Endothelial cell of umbilical vein (primary cell): ENCODE measurements around the gene ACVRL1. TPM values are rescaled to one million over a fixed set of nuclear protein-coding genes. Genes with fewer than 3 reads are reported as not detected.

Experiments
- BruUV-seq: library from RNA; stranded (reverse); fragments of 400-500 nt; replicated peaks from 2 replicates; lab custom pipeline; 2021; lab: Mats Ljungman, UMichigan
- CTCF ChIA-PET: fragments of 300-600, 350-600 bp; sonication (Branson Sonifier 250); formaldehyde crosslinking; loops from one replicate; lab custom pipeline; 2021; ENCODE audit warnings: antibody characterized with exemption, inconsistent platforms; lab: Charles Lee
- POLR2A ChIA-PET: fragments of 300-600, 350-600 bp; sonication (Branson Sonifier 250); formaldehyde crosslinking; loops from one replicate; lab custom pipeline; 2021; ENCODE audit warnings: antibody characterized with exemption, inconsistent platforms; lab: Charles Lee
- DNase-seq: peaks from one replicate; pipeline ENCODE4 v3.0.0-alpha.2; 2011; ENCODE audit warnings: low read depth, low spot score
- FAIRE-seq: peaks from 2 replicates; lab custom pipeline; 2011; peaks lifted over from hg19 to GRCh38; lab: Jason Lieb, UNC
- H2AFZ ChIP-seq: 2 replicates; pipeline ENCODE4 v1.6.0; 2012; ENCODE audit warnings: low read depth, low read length, control low read depth, inconsistent platforms
- H3K27ac ChIP-seq: 2 replicates; pipeline ENCODE4 v1.5.1; 2011; ENCODE audit warnings: low read depth, mild to moderate bottlenecking, control low read depth, low read length, moderate library complexity; ENCODE audit not compliant: insufficient read depth
- H3K27me3 ChIP-seq, 2 experiments: 2 replicates each; pipeline versions ENCODE4 v1.6.0 to v1.6.1; 2011; ENCODE audit warnings: low read length in 2 of 2, mixed read lengths in 1 of 2; ENCODE audit not compliant: control insufficient read depth in 2 of 2, insufficient read depth in 2 of 2
- H3K36me3 ChIP-seq, 2 experiments: 2 replicates in 1 of 2; 3 replicates in 1 of 2; pipeline ENCODE4 v1.5.1; 2011; ENCODE audit warnings: low read length in 2 of 2, mild to moderate bottlenecking in 1 of 2, moderate library complexity in 1 of 2; ENCODE audit not compliant: control insufficient read depth in 2 of 2, insufficient read depth in 2 of 2; ENCODE audit errors: extremely low read depth in 1 of 2
- H3K4me1 ChIP-seq: 3 replicates; pipeline ENCODE4 v1.5.1; 2011; ENCODE audit warnings: mild to moderate bottlenecking, low read length; ENCODE audit not compliant: control insufficient read depth, insufficient read depth; ENCODE audit errors: extremely low read depth
- H3K4me2 ChIP-seq: 2 replicates; pipeline ENCODE4 v1.6.1; 2011; ENCODE audit warnings: low read length, control low read depth, mixed read lengths; ENCODE audit not compliant: insufficient read depth
- H3K4me3 ChIP-seq, 3 experiments: fragments of 200-600 bp in 1 of 3; sonication (generic), shearing (Covaris generic) in 1 of 3; replicated peaks in 1 of 3; 2 replicates each; pipeline ENCODE4 v1.5.1; 2011 to 2016; ENCODE audit warnings: control low read depth in 3 of 3, low read length in 3 of 3, mild to moderate bottlenecking in 2 of 3, inconsistent platforms in 1 of 3, low read depth in 1 of 3, moderate library complexity in 1 of 3; ENCODE audit not compliant: insufficient read depth in 1 of 3
- H3K79me2 ChIP-seq: 2 replicates; pipeline ENCODE4 v1.6.0; 2012; ENCODE audit warnings: low read length, inconsistent platforms; ENCODE audit not compliant: control insufficient read depth, insufficient read depth
- H3K9ac ChIP-seq: replicated peaks from 2 replicates; pipeline ENCODE3; 2011; ENCODE audit warnings: low read length, control low read depth; ENCODE audit not compliant: insufficient read depth; ENCODE audit errors: extremely low read depth
- H3K9me1 ChIP-seq: replicated peaks from 3 replicates; pipeline ENCODE4 v1.6.0; 2011; ENCODE audit warnings: mild to moderate bottlenecking, low read length; ENCODE audit not compliant: control insufficient read depth, insufficient read depth; ENCODE audit errors: extremely low read depth
- H3K9me3 ChIP-seq: replicated peaks from 2 replicates; pipeline ENCODE4 v1.5.1; 2012; ENCODE audit warnings: low read length, inconsistent platforms; ENCODE audit not compliant: control insufficient read depth, insufficient read depth
- H4K20me1 ChIP-seq: replicated peaks from 2 replicates; pipeline ENCODE3; 2011; ENCODE audit warnings: mild to moderate bottlenecking, low read length; ENCODE audit not compliant: control insufficient read depth, insufficient read depth; ENCODE audit errors: extremely low read depth
- EZH2 ChIP-seq: IDR thresholded peaks from 2 replicates; pipeline ENCODE4 v1.6.1; 2012; ENCODE audit warnings: borderline replicate concordance, low read depth, mild to moderate bottlenecking, moderate library complexity, low read length, inconsistent platforms; ENCODE audit not compliant: severe bottlenecking
- FOS ChIP-seq: IDR thresholded peaks from 2 replicates; pipeline ENCODE4 v1.6.1; 2011; ENCODE audit warnings: mild to moderate bottlenecking, low read length, moderate library complexity, borderline replicate concordance; ENCODE audit not compliant: insufficient read depth
- GATA2 ChIP-seq: IDR thresholded peaks from 2 replicates; pipeline ENCODE4 v1.7.0; 2011; ENCODE audit warnings: low read depth, mild to moderate bottlenecking, moderate library complexity, mixed read lengths, low read length; ENCODE audit not compliant: insufficient read length, insufficient read depth
- JUN ChIP-seq: IDR thresholded peaks from 2 replicates; pipeline ENCODE4 v1.6.1; 2011; ENCODE audit warnings: borderline replicate concordance, low read depth; ENCODE audit not compliant: insufficient read length, insufficient read depth
- MYC ChIP-seq: IDR thresholded peaks from one replicate; pipeline ENCODE4 v1.6.1; 2011; ENCODE audit warnings: mild to moderate bottlenecking, low read depth, low read length
- POLR2A ChIP-seq: IDR thresholded peaks from 2 replicates; pipeline ENCODE4 v1.6.1; 2012; ENCODE audit warnings: low read depth, mild to moderate bottlenecking, control low read depth, low read length
- POLR2AphosphoS5 ChIP-seq: IDR thresholded peaks from 2 replicates; pipeline ENCODE4 v1.6.1; 2012; ENCODE audit warnings: low read depth, mild to moderate bottlenecking, control low read depth, low read length, moderate library complexity; ENCODE audit not compliant: insufficient read depth
- dilution Hi-C: fragments of 300-500 bp; cut with MboI; formaldehyde crosslinking; loops from one replicate; pipeline ENCODE4 v1.15.0; 2019; ENCODE audit warnings: low sequenced_read_pairs; ENCODE audit not compliant: extremely low pct_ligation_motif_present
- intact Hi-C: fragments of 100-400 bp; cut with micrococcal nuclease; formaldehyde crosslinking; loops from one replicate; pipeline ENCODE4 v1.10.0; 2022
- polyA plus RNA-seq, 4 experiments: library from polyadenylated mRNA; depleted of rRNA in 3 of 4; stranded (reverse) in 3 of 4; unstranded in 1 of 4; fragments of >200 nt; gene quantifications; 2 replicates each; pipeline versions ENCODE4 v1.2.1 to v1.2.3, GENCODE V29; 2011 to 2012; ENCODE audit warnings: missing spikeins in 1 of 4
- total RNA-seq: library from RNA; stranded (reverse); gene quantifications from 2 replicates; pipeline ENCODE4 v1.2.3, GENCODE V29; 2021
- TF ChIP-seq, protein P1 (sequence below), 2 donors: IDR thresholded peaks; 1 replicate in 1 of 2; 2 replicates in 1 of 2; pipeline ENCODE4 v1.5.1; 2011; ENCODE audit warnings: low read length in 2 of 2, mild to moderate bottlenecking in 2 of 2, moderate library complexity in 2 of 2, control low read depth in 1 of 2, inconsistent platforms in 1 of 2, low read depth in 1 of 2; ENCODE audit not compliant: insufficient read depth in 1 of 2; ENCODE audit errors: extremely low read depth in 1 of 2
- TF ChIP-seq, protein P2 (sequence below): IDR thresholded peaks from 2 replicates; pipeline ENCODE4 v1.6.1; 2011; ENCODE audit not compliant: insufficient read depth, insufficient read length

Gene ACVRL1
- total and polyA plus RNA-seq, 2 donors (not counting 3 experiments of a cell fraction or from before 2014, with no cell fraction given): 355 to 404 TPM

DNA sequence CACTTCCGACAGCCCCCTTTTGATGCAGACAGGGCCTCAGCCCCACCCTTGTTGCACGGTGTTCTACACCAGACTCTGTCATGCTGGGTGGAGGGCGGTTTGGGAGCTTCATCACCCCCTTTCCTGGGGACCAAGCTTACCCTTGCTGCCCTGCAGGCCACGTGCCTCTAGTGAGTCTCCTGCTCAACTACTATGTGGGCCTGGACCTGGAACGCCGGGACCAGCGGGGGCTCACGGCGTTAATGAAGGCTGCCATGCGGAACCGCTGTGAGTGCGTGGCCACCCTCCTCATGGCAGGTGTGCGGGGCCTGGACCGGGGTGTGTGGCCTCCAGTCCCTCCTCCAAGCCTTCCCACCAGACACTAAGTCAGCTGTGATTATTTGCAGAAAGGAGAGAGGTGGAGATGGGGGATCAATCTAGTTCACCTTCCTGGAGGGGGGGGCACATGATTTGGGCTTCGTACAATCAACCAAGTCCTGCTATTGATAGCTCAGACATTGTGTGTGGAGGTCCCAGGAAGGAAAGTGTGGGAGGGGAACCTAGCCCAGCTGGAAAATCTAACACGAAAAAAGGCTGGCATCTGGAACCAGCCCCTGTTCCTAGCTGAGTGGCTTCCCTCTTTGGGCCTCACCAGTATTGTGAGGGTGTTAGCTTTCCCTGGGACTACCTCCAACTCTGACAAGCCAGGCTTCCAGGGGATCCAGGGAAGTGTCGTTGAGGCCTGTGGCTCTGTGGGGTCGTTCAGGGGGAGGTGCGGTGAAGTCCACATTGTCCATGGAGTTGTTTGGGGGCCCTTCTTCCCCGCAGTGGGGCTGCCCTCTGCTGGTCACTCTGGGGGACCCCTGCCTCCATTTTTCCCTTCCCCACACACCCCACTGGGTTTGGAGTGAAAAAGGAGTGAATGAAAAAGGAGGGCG, 17.8 kb upstream of the ACVRL1 start:
- Histone ChIP-seq H3K4me1 (peaks cover 35% of the 10 kb centered on the region), H3K9me1 (no peaks in the 10 kb centered on the region), H4K20me1 (no peaks in the 10 kb centered on the region), H3K4me2 (no peak overlapping the region), H3K79me2 (no peaks in the 10 kb centered on the region), H3K4me3 (no peak overlapping the region), H3K9me3 (peaks cover 2% of the 10 kb centered on the region), H2AFZ (no peak overlapping the region), H3K36me3 (no peaks in the 10 kb centered on the region), H3K27me3 (no peaks in the 10 kb centered on the region), H3K9ac (no peak overlapping the region), H3K27ac (no peak overlapping the region)
- BruUV-seq: no TSS peak
- intact Hi-C loops: loop anchor here (5.0 kb wide), 1 partner anchor 147 kb away; no protein-coding TSS in a partner anchor
- ChIA-PET CTCF (interaction anchor here (0.7 to 6.5 kb wide), 10 partner anchors 7 to 103 kb away, joined by 3 to 55 read pairs (median 5); partner anchors contain the start of gene ACVRL1), POLR2A (interaction anchor here (1.1 kb wide), 1 partner anchor 117 kb away, joined by 3 read pairs; the partner anchor contains the start of gene TAMALIN)
- no peak for DNase-seq
- no peak for FAIRE-seq
- TF ChIP-seq GATA2 (no peak), MYC (no peak), FOS (no peak), EZH2 (no peak), JUN (no peak), POLR2AphosphoS5 (no peak), POLR2A (no peak)
- TF ChIP-seq, protein P1, sequence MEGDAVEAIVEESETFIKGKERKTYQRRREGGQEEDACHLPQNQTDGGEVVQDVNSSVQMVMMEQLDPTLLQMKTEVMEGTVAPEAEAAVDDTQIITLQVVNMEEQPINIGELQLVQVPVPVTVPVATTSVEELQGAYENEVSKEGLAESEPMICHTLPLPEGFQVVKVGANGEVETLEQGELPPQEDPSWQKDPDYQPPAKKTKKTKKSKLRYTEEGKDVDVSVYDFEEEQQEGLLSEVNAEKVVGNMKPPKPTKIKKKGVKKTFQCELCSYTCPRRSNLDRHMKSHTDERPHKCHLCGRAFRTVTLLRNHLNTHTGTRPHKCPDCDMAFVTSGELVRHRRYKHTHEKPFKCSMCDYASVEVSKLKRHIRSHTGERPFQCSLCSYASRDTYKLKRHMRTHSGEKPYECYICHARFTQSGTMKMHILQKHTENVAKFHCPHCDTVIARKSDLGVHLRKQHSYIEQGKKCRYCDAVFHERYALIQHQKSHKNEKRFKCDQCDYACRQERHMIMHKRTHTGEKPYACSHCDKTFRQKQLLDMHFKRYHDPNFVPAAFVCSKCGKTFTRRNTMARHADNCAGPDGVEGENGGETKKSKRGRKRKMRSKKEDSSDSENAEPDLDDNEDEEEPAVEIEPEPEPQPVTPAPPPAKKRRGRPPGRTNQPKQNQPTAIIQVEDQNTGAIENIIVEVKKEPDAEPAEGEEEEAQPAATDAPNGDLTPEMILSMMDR (IDR thresholded peaks at IDR 0.05; ENCODE audit: extremely low read depth in 1 of 2, insufficient read depth in 1 of 2, low read depth in 1 of 2, low read length in 2 of 2): peak; percentile 23 to 43
- TF ChIP-seq, protein P2, sequence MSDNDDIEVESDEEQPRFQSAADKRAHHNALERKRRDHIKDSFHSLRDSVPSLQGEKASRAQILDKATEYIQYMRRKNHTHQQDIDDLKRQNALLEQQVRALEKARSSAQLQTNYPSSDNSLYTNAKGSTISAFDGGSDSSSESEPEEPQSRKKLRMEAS: no peak
- dilution Hi-C loops: no loop called here
